ENCODE results near the gene TXNDC11. TPM values are rescaled to one million over a fixed set of nuclear protein-coding genes. Genes with fewer than 3 reads are reported as not detected.

The TXNDC11 gene
- total and polyA plus RNA-seq, 10 of the 15 experiments (the other 5 are each of a cell fraction or from before 2014, with no cell fraction given): 1.7 to 86.7 (median 54.4) TPM

GRCh38 chr16:11783319-11784037 lies 40.8 kb upstream of the TXNDC11 start (continued):
- TF ChIP-seq E2F8 (IDR thresholded peaks at IDR 0.05; ENCODE audit: low read depth, partially characterized antibody): peak; percentile 54
- TF ChIP-seq SMC3 (IDR thresholded peaks at IDR 0.05; ENCODE audit: borderline replicate concordance, low read length): peak; percentile 9; the same call in 1 of the 2 replicates
- TF ChIP-seq GATAD2B (conservative IDR thresholded peaks at IDR 0.05; ENCODE audit: low read depth): no peak; the same call in none of the 2 replicates
- peak; percentile 42 for TF ChIP-seq BCL3 (IDR thresholded peaks at IDR 0.05; ENCODE audit: borderline replicate concordance, insufficient read depth, low read depth, low read length, poor library complexity, severe bottlenecking)
- TF ChIP-seq SMARCA5 (IDR thresholded peaks at IDR 0.05): no peak
- peak; percentile 73 for TF ChIP-seq DPF2 (IDR thresholded peaks at IDR 0.05)
- peak; percentile 44; the same call in 1 of the 2 replicates for TF ChIP-seq NKRF (conservative IDR thresholded peaks at IDR 0.05)
- TF ChIP-seq EGR1 (IDR thresholded peaks at IDR 0.05; ENCODE audit: borderline replicate concordance in 1 of 2, low read depth in 2 of 2, low read length in 2 of 2): no peak
- TF ChIP-seq ATF2 (IDR thresholded peaks at IDR 0.05; ENCODE audit: low read length): peak; percentile 89
- peak; percentile 38 to 72 for TF ChIP-seq IKZF2 (IDR thresholded peaks at IDR 0.05)
- TF ChIP-seq USF1 (IDR thresholded peaks at IDR 0.05; ENCODE audit: borderline replicate concordance, extremely low read length, insufficient read depth, low read depth, low read length): no peak
- peak; percentile 88 to 90 for TF ChIP-seq EP300 (IDR thresholded peaks at IDR 0.05; ENCODE audit: borderline replicate concordance in 1 of 2, control insufficient read depth in 1 of 2, low read depth in 2 of 2, low read length in 2 of 2)
- TF ChIP-seq CBFB (IDR thresholded peaks at IDR 0.05; ENCODE audit: low read depth): no peak
- TF ChIP-seq MXI1 (IDR thresholded peaks at IDR 0.05; ENCODE audit: low read depth, low read length): peak; percentile 39
- no peak for TF ChIP-seq HDGF (IDR thresholded peaks at IDR 0.05)
- no peak for TF ChIP-seq BRCA1 (IDR thresholded peaks at IDR 0.05; ENCODE audit: low read depth, low read length)
- TF ChIP-seq ZNF24 (IDR thresholded peaks at IDR 0.05): peak; percentile 80
- TF ChIP-seq CBX3 (IDR thresholded peaks at IDR 0.05; ENCODE audit: borderline replicate concordance, low read depth): no peak
